Measurements from ENCODE around the gene IKZF5. TPM values are rescaled to one million over a fixed set of nuclear protein-coding genes. Genes with fewer than 3 reads are reported as not detected.
A peak's percentile ranks its signal among the peaks of the same experiment; 100 is the strongest.

Gene IKZF5
- total RNA-seq, 1 experiment from 2014 or later, result 7.9 TPM

DNA sequence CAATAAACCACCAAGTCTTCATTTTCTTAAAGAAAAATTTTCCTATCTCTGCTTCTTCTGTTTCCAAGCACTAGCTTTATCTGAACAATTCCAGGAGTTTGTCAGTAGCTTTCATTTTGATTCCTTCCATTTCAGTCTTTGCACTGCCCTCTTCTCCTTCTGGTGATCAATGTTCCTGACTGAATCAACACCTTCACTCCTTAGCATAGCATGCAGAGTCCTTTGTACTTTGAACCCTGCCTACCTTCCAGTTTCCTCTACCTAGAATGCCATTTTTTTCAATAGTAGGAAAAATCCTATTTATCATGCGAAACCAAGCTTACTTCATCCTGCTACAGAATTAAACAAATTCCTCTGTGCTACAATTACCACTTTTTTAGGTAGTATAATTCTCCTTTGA lies 52.7 kb downstream of the IKZF5 start:
- DNase-seq (ENCODE audit: low spot score), result no peak
- TF ChIP-seq ZNF671 (CRISPR knock-in tag; IDR thresholded peaks at IDR 0.05) (no peak), TEAD1 (CRISPR knock-in tag; IDR thresholded peaks at IDR 0.05) (no peak), NR2C2 (CRISPR knock-in tag; IDR thresholded peaks at IDR 0.05) (no peak), ZNF138 (CRISPR knock-in tag; conservative IDR thresholded peaks at IDR 0.05) (no peak), GRHL2 (CRISPR knock-in tag; IDR thresholded peaks at IDR 0.05; ENCODE audit: insufficient replicate concordance, severe bottlenecking) (no peak)
- TF ChIP-seq, protein P1, sequence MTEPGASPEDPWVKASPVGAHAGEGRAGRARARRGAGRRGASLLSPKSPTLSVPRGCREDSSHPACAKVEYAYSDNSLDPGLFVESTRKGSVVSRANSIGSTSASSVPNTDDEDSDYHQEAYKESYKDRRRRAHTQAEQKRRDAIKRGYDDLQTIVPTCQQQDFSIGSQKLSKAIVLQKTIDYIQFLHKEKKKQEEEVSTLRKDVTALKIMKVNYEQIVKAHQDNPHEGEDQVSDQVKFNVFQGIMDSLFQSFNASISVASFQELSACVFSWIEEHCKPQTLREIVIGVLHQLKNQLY (CRISPR knock-in tag; IDR thresholded peaks at IDR 0.05), result no peak
- TF ChIP-seq, protein P2, sequence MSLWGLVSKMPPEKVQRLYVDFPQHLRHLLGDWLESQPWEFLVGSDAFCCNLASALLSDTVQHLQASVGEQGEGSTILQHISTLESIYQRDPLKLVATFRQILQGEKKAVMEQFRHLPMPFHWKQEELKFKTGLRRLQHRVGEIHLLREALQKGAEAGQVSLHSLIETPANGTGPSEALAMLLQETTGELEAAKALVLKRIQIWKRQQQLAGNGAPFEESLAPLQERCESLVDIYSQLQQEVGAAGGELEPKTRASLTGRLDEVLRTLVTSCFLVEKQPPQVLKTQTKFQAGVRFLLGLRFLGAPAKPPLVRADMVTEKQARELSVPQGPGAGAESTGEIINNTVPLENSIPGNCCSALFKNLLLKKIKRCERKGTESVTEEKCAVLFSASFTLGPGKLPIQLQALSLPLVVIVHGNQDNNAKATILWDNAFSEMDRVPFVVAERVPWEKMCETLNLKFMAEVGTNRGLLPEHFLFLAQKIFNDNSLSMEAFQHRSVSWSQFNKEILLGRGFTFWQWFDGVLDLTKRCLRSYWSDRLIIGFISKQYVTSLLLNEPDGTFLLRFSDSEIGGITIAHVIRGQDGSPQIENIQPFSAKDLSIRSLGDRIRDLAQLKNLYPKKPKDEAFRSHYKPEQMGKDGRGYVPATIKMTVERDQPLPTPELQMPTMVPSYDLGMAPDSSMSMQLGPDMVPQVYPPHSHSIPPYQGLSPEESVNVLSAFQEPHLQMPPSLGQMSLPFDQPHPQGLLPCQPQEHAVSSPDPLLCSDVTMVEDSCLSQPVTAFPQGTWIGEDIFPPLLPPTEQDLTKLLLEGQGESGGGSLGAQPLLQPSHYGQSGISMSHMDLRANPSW (CRISPR knock-in tag; conservative IDR thresholded peaks at IDR 0.05; ENCODE audit: low read depth), result no peak
- TF ChIP-seq, protein P3, sequence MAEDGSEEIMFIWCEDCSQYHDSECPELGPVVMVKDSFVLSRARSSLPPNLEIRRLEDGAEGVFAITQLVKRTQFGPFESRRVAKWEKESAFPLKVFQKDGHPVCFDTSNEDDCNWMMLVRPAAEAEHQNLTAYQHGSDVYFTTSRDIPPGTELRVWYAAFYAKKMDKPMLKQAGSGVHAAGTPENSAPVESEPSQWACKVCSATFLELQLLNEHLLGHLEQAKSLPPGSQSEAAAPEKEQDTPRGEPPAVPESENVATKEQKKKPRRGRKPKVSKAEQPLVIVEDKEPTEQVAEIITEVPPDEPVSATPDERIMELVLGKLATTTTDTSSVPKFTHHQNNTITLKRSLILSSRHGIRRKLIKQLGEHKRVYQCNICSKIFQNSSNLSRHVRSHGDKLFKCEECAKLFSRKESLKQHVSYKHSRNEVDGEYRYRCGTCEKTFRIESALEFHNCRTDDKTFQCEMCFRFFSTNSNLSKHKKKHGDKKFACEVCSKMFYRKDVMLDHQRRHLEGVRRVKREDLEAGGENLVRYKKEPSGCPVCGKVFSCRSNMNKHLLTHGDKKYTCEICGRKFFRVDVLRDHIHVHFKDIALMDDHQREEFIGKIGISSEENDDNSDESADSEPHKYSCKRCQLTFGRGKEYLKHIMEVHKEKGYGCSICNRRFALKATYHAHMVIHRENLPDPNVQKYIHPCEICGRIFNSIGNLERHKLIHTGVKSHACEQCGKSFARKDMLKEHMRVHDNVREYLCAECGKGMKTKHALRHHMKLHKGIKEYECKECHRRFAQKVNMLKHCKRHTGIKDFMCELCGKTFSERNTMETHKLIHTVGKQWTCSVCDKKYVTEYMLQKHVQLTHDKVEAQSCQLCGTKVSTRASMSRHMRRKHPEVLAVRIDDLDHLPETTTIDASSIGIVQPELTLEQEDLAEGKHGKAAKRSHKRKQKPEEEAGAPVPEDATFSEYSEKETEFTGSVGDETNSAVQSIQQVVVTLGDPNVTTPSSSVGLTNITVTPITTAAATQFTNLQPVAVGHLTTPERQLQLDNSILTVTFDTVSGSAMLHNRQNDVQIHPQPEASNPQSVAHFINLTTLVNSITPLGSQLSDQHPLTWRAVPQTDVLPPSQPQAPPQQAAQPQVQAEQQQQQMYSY (CRISPR knock-in tag; IDR thresholded peaks at IDR 0.05), result no peak
- TF ChIP-seq, protein P4, sequence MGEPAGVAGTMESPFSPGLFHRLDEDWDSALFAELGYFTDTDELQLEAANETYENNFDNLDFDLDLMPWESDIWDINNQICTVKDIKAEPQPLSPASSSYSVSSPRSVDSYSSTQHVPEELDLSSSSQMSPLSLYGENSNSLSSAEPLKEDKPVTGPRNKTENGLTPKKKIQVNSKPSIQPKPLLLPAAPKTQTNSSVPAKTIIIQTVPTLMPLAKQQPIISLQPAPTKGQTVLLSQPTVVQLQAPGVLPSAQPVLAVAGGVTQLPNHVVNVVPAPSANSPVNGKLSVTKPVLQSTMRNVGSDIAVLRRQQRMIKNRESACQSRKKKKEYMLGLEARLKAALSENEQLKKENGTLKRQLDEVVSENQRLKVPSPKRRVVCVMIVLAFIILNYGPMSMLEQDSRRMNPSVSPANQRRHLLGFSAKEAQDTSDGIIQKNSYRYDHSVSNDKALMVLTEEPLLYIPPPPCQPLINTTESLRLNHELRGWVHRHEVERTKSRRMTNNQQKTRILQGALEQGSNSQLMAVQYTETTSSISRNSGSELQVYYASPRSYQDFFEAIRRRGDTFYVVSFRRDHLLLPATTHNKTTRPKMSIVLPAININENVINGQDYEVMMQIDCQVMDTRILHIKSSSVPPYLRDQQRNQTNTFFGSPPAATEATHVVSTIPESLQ (CRISPR knock-in tag; IDR thresholded peaks at IDR 0.05), result no peak
- TF ChIP-seq, protein P5, sequence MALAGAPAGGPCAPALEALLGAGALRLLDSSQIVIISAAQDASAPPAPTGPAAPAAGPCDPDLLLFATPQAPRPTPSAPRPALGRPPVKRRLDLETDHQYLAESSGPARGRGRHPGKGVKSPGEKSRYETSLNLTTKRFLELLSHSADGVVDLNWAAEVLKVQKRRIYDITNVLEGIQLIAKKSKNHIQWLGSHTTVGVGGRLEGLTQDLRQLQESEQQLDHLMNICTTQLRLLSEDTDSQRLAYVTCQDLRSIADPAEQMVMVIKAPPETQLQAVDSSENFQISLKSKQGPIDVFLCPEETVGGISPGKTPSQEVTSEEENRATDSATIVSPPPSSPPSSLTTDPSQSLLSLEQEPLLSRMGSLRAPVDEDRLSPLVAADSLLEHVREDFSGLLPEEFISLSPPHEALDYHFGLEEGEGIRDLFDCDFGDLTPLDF (CRISPR knock-in tag; IDR thresholded peaks at IDR 0.05), result no peak
- peaks cover 11% of the 10 kb centered on the region for H3K4me1 Mint-ChIP-seq
- no peak overlapping the region for H3K27ac Mint-ChIP-seq
- no peak overlapping the region for H3K4me3 Mint-ChIP-seq
- peaks cover 9% of the 10 kb centered on the region; the same call in 1 of the 2 replicates for H3K36me3 Mint-ChIP-seq
- ChIA-PET POLR2A (no interaction called here), CTCF (no interaction called here)
- peaks cover 54% of the 10 kb centered on the region for H3K27me3 Mint-ChIP-seq (ENCODE audit: low read depth)
- no peak for ATAC-seq
- H3K9me3 Mint-ChIP-seq, result peaks cover 16% of the 10 kb centered on the region

DNA sequence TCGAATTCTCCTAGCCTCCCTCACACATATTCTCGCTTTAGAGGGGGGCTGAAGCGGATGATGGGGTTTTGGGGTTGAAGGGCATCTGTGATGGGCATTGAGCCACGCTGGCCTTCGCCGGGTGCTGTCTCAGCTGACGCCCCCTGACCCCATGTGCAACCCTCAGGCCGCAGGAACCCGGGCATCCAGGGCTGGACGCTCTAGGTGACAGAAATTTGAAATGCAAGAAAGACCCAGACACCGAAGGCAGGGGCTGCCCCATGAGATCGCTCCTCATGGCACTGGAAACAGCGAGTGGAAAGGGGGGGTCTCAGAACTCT lies 53.9 kb downstream of the IKZF5 start:
- TF ChIP-seq NR3C1 (CRISPR knock-in tag; conservative IDR thresholded peaks at IDR 0.05; ENCODE audit: low read depth), result peak; percentile 51; the same call in 1 of the 2 replicates
- TF ChIP-seq, protein P6, sequence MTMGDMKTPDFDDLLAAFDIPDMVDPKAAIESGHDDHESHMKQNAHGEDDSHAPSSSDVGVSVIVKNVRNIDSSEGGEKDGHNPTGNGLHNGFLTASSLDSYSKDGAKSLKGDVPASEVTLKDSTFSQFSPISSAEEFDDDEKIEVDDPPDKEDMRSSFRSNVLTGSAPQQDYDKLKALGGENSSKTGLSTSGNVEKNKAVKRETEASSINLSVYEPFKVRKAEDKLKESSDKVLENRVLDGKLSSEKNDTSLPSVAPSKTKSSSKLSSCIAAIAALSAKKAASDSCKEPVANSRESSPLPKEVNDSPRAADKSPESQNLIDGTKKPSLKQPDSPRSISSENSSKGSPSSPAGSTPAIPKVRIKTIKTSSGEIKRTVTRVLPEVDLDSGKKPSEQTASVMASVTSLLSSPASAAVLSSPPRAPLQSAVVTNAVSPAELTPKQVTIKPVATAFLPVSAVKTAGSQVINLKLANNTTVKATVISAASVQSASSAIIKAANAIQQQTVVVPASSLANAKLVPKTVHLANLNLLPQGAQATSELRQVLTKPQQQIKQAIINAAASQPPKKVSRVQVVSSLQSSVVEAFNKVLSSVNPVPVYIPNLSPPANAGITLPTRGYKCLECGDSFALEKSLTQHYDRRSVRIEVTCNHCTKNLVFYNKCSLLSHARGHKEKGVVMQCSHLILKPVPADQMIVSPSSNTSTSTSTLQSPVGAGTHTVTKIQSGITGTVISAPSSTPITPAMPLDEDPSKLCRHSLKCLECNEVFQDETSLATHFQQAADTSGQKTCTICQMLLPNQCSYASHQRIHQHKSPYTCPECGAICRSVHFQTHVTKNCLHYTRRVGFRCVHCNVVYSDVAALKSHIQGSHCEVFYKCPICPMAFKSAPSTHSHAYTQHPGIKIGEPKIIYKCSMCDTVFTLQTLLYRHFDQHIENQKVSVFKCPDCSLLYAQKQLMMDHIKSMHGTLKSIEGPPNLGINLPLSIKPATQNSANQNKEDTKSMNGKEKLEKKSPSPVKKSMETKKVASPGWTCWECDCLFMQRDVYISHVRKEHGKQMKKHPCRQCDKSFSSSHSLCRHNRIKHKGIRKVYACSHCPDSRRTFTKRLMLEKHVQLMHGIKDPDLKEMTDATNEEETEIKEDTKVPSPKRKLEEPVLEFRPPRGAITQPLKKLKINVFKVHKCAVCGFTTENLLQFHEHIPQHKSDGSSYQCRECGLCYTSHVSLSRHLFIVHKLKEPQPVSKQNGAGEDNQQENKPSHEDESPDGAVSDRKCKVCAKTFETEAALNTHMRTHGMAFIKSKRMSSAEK (CRISPR knock-in tag; IDR thresholded peaks at IDR 0.05; ENCODE audit: borderline replicate concordance), result no peak
- Mint-ChIP-seq H3K36me3 (peaks cover 9% of the 10 kb centered on the region; the same call in 1 of the 2 replicates), H3K27ac (no peak overlapping the region), H3K4me1 (peaks cover 11% of the 10 kb centered on the region), H3K9me3 (peaks cover 16% of the 10 kb centered on the region), H3K4me3 (peak overlapping the region; percentile 73; the same call in 1 of the 2 replicates), H3K27me3 (ENCODE audit: low read depth) (peaks cover 47% of the 10 kb centered on the region)
- ATAC-seq (no peak), DNase-seq (ENCODE audit: low spot score) (no peak)
- POLR2A ChIA-PET, result interaction anchor here (1.4 kb wide), 1 partner anchor 75 kb away, joined by 3 read pairs; no protein-coding TSS in a partner anchor
- CTCF ChIA-PET, result interaction anchor here (1.6 kb wide), 1 partner anchor 28 kb away, joined by 4 read pairs; no protein-coding TSS in a partner anchor
